ENCODE data around the gene SIRPB2. TPM values are rescaled to one million over a fixed set of nuclear protein-coding genes. Genes with fewer than 3 reads are reported as not detected.

SIRPB2 gene
- total and polyA plus RNA-seq, 10 of the 15 experiments (the other 5 are each of a cell fraction or from before 2014, with no cell fraction given): not detected

- intact Hi-C loops (cut with micrococcal nuclease; ENCODE audit: unreplicated experiment): no loop called here
- ChIA-PET POLR2A (no interaction called here), CTCF (interaction anchor here (1.2 to 3.6 kb wide), 2 partner anchors 23 to 250 kb away, joined by 3 to 11 read pairs; no protein-coding TSS in a partner anchor)
Observed at GRCh38 chr20:1526896-1527295, 35.7 kb upstream of the SIRPB2 start.

More at GRCh38 chr20:1526896-1527295, 35.7 kb upstream of the SIRPB2 start:
- Histone ChIP-seq H3K79me2 (ENCODE audit: control insufficient read depth, insufficient read depth, low read length) (no peaks in the 10 kb centered on the region), H3K4me3 (no peak overlapping the region), H3K4me1 (ENCODE audit: control insufficient read depth, insufficient read depth, low read length) (peaks cover 3% of the 10 kb centered on the region; the same call in 1 of the 2 replicates), H3K36me3 (ENCODE audit: control insufficient read depth in 2 of 2, insufficient read depth in 2 of 2, low read length in 1 of 2) (no peaks in the 10 kb centered on the region), H2AFZ (ENCODE audit: control insufficient read depth, low read depth, low read length) (no peak overlapping the region), H3K9me3 (replicated peaks; ENCODE audit: control insufficient read depth, insufficient read depth, low read length) (peaks cover 3% of the 10 kb centered on the region; the same call in 1 of the 3 replicates), H3K27me3 (replicated peaks in 1 of 2; ENCODE audit: control insufficient read depth in 2 of 2, insufficient read depth in 2 of 2, low read length in 1 of 2) (peaks cover 0 to 3% of the 10 kb centered on the region in 2 experiments; a peak in 1 of 4 replicates), H3K4me2 (ENCODE audit: control insufficient read depth, insufficient read depth) (no peak overlapping the region), H3K9ac (ENCODE audit: control insufficient read depth, insufficient read depth, low read length) (no peak overlapping the region), H4K20me1 (ENCODE audit: control insufficient read depth, insufficient read depth) (no peaks in the 10 kb centered on the region), H3K27ac (ENCODE audit: control insufficient read depth, insufficient read depth) (no peak overlapping the region)
- ATAC-seq: no peak
- no peak for FAIRE-seq
- ChIA-PET RAD21 (ENCODE audit: unreplicated experiment) (interaction anchor here (1.1 to 2.2 kb wide), 2 partner anchors 11 to 23 kb away, joined by 3 to 6 read pairs; no protein-coding TSS in a partner anchor), SMC1A (ENCODE audit: uncharacterized antibody, unreplicated experiment) (interaction anchor here (2.2 kb wide), 1 partner anchor 11 kb away, joined by 6 read pairs; no protein-coding TSS in a partner anchor)
- TF ChIP-seq, protein P1, sequence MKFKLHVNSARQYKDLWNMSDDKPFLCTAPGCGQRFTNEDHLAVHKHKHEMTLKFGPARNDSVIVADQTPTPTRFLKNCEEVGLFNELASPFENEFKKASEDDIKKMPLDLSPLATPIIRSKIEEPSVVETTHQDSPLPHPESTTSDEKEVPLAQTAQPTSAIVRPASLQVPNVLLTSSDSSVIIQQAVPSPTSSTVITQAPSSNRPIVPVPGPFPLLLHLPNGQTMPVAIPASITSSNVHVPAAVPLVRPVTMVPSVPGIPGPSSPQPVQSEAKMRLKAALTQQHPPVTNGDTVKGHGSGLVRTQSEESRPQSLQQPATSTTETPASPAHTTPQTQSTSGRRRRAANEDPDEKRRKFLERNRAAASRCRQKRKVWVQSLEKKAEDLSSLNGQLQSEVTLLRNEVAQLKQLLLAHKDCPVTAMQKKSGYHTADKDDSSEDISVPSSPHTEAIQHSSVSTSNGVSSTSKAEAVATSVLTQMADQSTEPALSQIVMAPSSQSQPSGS (IDR thresholded peaks at IDR 0.05; ENCODE audit: low read length): no peak
- TF ChIP-seq SIN3A (IDR thresholded peaks at IDR 0.05; ENCODE audit: low read depth, low read length) (no peak), CBX5 (IDR thresholded peaks at IDR 0.05; ENCODE audit: low read depth) (no peak), NR2C1 (IDR thresholded peaks at IDR 0.05) (no peak), FOXM1 (IDR thresholded peaks at IDR 0.05; ENCODE audit: low read depth, low read length) (no peak), ZNF207 (IDR thresholded peaks at IDR 0.05; ENCODE audit: borderline replicate concordance) (no peak), POU2F2 (IDR thresholded peaks at IDR 0.05; ENCODE audit: borderline replicate concordance, low read depth, low read length) (no peak), CBX3 (IDR thresholded peaks at IDR 0.05; ENCODE audit: borderline replicate concordance, low read depth) (no peak), BACH1 (IDR thresholded peaks at IDR 0.05; ENCODE audit: borderline replicate concordance) (no peak), ZNF217 (IDR thresholded peaks at IDR 0.05) (no peak), SMC3 (IDR thresholded peaks at IDR 0.05; ENCODE audit: borderline replicate concordance, low read length) (no peak), KDM1A (IDR thresholded peaks at IDR 0.05; ENCODE audit: borderline replicate concordance) (no peak), MAX (IDR thresholded peaks at IDR 0.05; ENCODE audit: low read depth, low read length) (no peak), RCOR1 (conservative IDR thresholded peaks at IDR 0.05; ENCODE audit: low read depth, low read length) (no peak), RELA (IDR thresholded peaks at IDR 0.05; ENCODE audit: borderline replicate concordance, partially characterized antibody) (no peak), IRF4 (IDR thresholded peaks at IDR 0.05; ENCODE audit: low read depth, low read length) (no peak), NFYB (IDR thresholded peaks at IDR 0.05; ENCODE audit: insufficient read depth, low read depth, low read length) (no peak)
- in situ Hi-C loops (cut with MboI): no loop called here
- no TSS peak for BruUV-seq (replicated peaks)
- no peak for DNase-seq (ENCODE audit: low read depth, low spot score)

All from GM12878 (cell line).